HFF-Myc (cell line): ENCODE data around the gene CORO1C.

Experiments
- DNase-seq: peaks from one replicate; pipeline ENCODE4 v3.0.0-alpha.2; 2011; ENCODE audit warnings: low read depth; ENCODE audit errors: extremely low read depth
- H3K4me3 ChIP-seq: replicated peaks from 2 replicates; pipeline ENCODE4 v1.5.1; 2011; ENCODE audit warnings: low read depth, mild to moderate bottlenecking, control low read depth, low read length
- TF ChIP-seq, protein P1 (sequence below): IDR thresholded peaks from 2 replicates; pipeline ENCODE4 v1.5.1; 2012; ENCODE audit warnings: mild to moderate bottlenecking, low read depth, low read length, control low read depth; ENCODE audit errors: missing control alignments

Gene CORO1C

DNA sequence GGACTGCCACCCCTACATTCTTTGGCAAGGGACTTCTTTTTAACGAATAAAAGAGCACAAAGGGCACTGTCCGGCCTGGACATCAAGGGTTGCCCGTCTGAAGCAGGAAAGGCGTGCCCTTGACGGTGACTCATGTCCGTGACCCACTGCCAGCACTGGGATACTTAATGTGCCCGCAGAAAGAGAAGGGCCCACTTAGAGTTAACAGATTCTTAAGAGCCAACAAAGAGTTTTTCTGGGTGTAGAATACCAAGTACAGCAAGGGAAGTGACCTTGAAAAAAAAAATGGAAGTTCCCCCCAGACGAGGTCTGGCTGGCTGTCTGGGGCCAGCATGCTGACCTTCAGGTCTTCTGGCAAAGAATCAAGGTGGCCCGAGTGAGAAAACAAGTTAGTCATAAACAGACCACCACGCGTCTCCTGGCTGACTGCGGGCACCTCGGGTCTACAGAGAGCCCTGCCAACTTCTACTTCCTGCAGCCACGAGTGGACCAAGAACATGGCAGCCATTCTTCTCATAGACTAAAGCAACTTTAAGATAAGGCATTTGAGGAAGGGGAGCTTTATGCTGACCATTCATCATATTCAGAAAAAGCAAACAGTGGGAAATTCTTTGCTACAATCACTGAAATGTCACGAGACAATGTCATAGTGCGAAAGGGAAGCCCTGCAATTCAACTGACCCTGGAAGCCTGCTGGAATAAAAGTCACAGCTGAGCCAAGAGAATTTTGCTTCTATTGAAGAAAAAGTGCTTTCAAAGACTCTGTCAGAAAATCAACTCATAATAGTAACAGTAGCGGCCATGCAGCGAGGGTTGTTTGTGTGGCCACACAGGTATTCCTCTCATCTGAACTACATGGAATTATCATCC lies 87.1 kb downstream of the CORO1C start:
- no peak for DNase-seq
- H3K4me3 ChIP-seq = no peak overlapping the region
- TF ChIP-seq, protein P1, sequence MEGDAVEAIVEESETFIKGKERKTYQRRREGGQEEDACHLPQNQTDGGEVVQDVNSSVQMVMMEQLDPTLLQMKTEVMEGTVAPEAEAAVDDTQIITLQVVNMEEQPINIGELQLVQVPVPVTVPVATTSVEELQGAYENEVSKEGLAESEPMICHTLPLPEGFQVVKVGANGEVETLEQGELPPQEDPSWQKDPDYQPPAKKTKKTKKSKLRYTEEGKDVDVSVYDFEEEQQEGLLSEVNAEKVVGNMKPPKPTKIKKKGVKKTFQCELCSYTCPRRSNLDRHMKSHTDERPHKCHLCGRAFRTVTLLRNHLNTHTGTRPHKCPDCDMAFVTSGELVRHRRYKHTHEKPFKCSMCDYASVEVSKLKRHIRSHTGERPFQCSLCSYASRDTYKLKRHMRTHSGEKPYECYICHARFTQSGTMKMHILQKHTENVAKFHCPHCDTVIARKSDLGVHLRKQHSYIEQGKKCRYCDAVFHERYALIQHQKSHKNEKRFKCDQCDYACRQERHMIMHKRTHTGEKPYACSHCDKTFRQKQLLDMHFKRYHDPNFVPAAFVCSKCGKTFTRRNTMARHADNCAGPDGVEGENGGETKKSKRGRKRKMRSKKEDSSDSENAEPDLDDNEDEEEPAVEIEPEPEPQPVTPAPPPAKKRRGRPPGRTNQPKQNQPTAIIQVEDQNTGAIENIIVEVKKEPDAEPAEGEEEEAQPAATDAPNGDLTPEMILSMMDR = no peak

DNA sequence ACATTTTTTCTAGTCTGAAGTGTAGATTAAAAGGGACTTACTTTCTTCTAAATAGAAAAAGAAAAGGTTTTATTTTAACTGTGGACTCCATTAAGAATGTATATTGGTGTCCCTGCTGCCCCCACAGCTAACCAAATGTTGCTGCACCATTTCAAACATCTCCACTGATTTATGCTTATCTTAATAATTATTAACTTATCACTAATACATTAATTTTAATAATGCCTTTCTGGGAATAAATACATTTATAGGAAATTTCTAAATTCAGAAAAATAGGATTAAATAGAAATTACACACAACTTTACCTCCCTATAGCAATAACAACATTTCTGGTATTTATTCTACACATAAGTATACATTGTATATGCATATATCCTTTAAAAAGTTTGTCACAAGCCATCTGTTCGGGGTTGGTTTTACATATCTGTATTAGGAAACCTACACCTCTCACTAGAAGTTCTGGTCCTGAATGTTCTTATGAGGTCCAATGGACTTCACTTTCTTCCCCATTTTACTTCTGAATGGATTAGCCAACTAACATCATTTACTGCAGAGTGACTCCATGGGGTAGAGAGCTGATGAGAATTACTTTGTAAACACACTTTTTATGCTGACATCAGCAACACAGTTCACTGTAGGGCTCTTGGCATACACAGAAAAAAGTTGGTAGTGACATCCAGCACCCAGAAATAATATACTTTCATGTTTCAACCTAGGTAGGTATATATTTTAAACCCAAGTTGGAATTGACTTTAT lies 88.2 kb downstream of the CORO1C start:
- no peak overlapping the region for H3K4me3 ChIP-seq
- TF ChIP-seq, protein P1 = no peak
- no peak for DNase-seq

DNA sequence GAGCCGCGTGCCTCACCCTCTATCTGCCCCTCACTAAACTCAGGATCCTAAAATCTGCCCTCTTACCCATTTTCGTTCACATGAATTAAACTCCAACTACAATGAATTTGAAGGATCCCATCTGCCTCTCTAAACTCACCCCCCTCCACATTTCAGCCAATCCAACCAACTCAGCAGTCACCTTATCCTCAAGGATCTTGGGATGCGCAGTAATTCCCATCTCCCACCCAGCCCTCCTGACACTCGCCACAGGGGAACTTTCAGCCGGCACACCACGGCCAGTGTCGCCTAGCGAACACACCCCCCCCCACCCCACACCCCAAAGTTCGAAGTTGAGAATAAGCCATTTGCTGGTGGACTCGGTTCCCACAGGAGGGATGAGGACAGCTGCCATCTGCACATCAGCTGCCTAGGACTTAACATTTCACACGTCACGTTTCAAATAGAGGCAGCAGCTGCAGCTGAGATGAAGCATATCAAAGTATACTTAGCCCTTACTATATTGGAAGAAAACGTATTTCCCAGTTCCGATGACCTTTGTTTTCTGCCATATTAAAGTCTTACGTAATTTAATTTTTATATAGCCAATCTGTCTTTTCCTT lies 88.9 kb downstream of the CORO1C start:
- no peak for DNase-seq
- H3K4me3 ChIP-seq = no peak overlapping the region
- TF ChIP-seq, protein P1 = no peak

DNA sequence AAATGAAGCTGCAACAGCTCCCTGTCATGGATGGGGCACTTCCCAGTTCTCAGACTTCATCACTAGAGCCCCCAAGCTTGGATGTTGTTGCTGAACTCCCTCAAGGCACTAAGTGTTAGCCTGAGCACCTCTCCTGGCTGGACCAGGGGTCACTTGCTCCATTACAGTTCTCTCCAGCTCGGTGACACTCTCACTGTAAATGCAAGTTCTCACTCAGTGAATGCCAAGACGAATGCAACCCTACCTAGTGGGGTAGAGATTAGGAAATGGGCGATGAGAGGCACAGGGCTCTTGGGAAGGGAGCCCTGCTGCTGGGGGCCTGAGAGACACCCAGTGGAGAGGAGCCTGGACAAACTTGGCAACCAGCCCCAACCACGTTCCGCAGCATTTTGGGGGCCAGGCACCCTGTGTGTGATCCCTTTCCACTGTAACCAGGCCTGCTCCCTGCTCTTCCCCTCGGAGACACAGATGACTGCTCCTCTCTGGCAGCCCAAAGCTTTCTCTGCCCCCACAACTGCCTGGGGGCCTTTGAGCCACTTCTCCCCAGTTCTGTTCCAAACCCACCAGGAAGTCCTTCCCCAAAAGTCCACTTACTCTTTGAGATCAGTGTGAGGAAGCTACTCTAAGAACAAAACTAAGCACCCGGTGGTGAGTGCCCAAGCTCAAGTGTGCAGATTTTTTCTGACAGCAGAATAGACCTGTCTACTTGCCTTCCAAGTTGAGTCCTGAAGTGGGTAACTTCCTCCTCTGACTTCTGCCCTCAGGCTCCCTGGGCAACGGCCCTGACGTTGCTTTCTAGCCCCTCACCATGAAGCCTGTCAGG lies 89.7 kb downstream of the CORO1C start:
- DNase-seq = no peak
- TF ChIP-seq, protein P1 = no peak
- no peak overlapping the region for H3K4me3 ChIP-seq

DNA sequence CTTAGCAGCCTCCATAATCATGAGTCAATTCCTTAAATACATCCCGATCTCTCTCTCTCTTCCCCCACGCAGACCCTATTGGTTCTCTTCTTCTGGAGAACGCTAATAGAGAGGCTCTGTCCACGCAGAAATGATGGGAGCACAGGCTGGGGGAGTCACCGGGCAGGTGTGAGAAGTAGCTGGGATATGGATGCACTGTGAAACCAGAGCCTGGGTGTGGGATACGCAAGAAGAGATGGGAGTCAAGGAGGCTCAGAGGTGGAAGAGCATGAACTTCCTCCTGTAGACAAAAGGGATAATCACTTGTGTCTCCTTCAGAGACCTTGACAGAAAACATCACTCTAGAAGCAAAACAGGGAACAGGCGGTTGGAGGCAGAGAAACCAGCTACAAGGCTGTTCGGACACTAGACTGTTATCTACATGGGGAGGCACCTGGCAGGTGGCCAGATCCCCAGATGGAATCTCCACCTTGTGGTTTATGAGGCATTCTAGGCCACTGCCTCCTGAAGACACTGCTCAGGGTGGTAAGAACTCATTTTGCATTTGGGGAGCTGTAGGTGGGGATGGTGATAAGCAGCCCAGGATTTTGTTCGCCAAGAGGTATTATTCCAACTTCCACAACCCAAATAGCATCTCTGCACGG lies 90.4 kb downstream of the CORO1C start:
- DNase-seq = no peak
- no peak overlapping the region for H3K4me3 ChIP-seq
- TF ChIP-seq, protein P1 = no peak
